ENCODE results near the gene ABHD16A. TPM values are rescaled to one million over a fixed set of nuclear protein-coding genes. Genes with fewer than 3 reads are reported as not detected.

The ABHD16A gene
- total RNA-seq, 1 donor from 2014 or later = 96.9 TPM

DNA sequence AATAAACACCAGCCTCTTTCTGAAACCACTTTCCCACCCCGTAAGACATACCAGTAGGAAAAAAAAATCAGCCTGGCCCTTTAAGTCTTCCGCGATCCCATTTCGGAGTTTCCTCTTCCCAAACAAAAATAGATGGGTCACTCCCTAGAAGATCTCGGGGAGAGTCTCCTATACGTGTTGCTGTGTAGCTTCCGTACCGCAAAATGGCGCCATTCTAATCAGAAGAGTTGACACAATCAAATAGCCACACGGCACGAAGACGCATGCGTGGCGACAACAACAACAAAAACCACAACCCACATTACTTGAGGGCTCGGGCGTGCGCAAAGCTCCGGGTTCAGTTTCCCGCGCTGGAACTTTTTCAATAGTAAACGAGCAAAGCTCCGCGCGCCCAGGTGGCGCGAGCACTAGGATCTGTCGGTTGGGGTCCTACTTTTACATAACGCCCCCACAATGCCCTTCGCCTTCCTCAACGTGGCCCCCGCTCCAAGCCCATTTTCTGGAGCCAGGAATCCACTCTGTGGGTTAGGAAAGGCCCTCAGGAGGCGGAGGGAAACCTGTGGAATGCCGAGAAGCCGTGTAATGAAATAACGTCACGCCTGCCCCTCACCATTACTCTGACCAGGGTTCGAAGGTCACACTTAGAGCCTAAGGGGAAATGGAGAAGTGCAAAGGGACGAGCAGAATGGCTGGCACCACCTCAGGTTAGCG lies 38.2 kb downstream of the ABHD16A start, which contains the start of gene GPANK1:
Gene GPANK1, minus strand, starts transcription at position 208 of the 711 bp plus-strand sequence. CDS start 519 bp downstream, outside the sequence.
- DNase-seq (ENCODE audit: low spot score, unreplicated experiment) = peak; percentile 44
- TF ChIP-seq CTCF (IDR thresholded peaks at IDR 0.05; ENCODE audit: unreplicated experiment) = peak; percentile 9
- H3K27ac Mint-ChIP-seq = peak within 1 kb of the TSS; percentile 97
- no peaks in the 10 kb centered on the region for H3K27me3 Mint-ChIP-seq
- H3K36me3 Mint-ChIP-seq (ENCODE audit: insufficient read depth) = peaks cover 13% of the 10 kb centered on the region
- H3K9me3 Mint-ChIP-seq (ENCODE audit: low read depth) = no peaks in the 10 kb centered on the region
- H3K4me3 Mint-ChIP-seq (ENCODE audit: low read depth) = peak within 1 kb of the TSS; percentile 84
- peaks cover 34% of the 10 kb centered on the region for H3K4me1 Mint-ChIP-seq (ENCODE audit: low read depth)

GRCh38 chr6:31663961-31664789 lies 38.9 kb downstream of the ABHD16A start:
- Mint-ChIP-seq H3K9me3 (ENCODE audit: low read depth) (no peaks in the 10 kb centered on the region), H3K27me3 (no peaks in the 10 kb centered on the region), H3K4me3 (ENCODE audit: low read depth) (peak overlapping the region; percentile 84), H3K27ac (peak overlapping the region; percentile 97), H3K36me3 (ENCODE audit: insufficient read depth) (peaks cover 13% of the 10 kb centered on the region), H3K4me1 (ENCODE audit: low read depth) (peaks cover 41% of the 10 kb centered on the region)
- no peak for DNase-seq (ENCODE audit: low spot score, unreplicated experiment)
- no peak for TF ChIP-seq CTCF (IDR thresholded peaks at IDR 0.05; ENCODE audit: unreplicated experiment)

DNA sequence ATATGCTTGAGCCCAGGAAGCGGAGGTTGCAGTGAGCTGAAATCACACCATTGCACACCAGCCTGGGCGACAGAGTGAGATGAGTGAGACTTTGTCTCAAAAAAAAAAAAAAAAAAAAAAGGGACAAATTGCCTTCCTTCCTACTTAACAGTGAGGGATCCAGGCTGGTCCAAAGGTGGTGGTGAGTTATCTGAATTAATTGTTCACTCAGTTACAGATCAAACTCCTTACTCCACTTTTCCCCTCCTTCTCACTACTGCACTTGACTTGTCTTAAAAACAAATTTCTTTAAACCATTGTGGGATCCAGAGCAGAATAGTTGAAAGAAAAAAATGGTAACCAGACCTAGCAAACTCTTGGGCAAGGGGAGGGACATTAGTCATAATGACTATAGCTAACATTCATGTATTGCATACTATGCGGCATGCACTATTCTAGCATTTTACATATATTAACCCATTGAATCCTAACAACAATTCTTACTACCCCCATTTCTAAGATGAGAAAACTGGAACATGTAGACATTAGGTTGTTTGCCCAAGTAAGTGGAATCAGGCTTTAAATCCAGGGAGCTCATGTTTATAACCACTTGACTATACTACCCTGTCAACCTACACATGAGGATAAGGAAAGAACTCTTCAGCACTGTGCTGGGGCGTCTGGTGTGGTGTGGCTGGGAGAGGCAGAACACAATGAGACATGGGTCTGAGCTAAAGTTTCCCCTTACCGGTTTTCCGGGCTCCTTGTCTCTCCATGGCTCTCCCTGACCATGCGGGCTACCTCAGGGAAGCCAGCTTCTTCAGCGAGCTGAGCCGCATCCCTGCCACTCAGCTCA lies 39.8 kb downstream of the ABHD16A start:
- no peaks in the 10 kb centered on the region for H3K9me3 Mint-ChIP-seq (ENCODE audit: low read depth)
- no peaks in the 10 kb centered on the region for H3K27me3 Mint-ChIP-seq
- peaks cover 48% of the 10 kb centered on the region for H3K4me1 Mint-ChIP-seq (ENCODE audit: low read depth)
- H3K36me3 Mint-ChIP-seq (ENCODE audit: insufficient read depth) = peaks cover 8% of the 10 kb centered on the region
- peak overlapping the region; percentile 84 for H3K4me3 Mint-ChIP-seq (ENCODE audit: low read depth)
- H3K27ac Mint-ChIP-seq = peak overlapping the region; percentile 97
- no peak for TF ChIP-seq CTCF (IDR thresholded peaks at IDR 0.05; ENCODE audit: unreplicated experiment)
- DNase-seq (ENCODE audit: low spot score, unreplicated experiment) = no peak

GRCh38 chr6:31662124-31662723 lies 40.9 kb downstream of the ABHD16A start:
- no peaks in the 10 kb centered on the region for H3K9me3 Mint-ChIP-seq (ENCODE audit: low read depth)
- H3K4me1 Mint-ChIP-seq (ENCODE audit: low read depth) = peaks cover 56% of the 10 kb centered on the region
- peak overlapping the region; percentile 37 for H3K4me3 Mint-ChIP-seq (ENCODE audit: low read depth)
- no peaks in the 10 kb centered on the region for H3K27me3 Mint-ChIP-seq
- H3K36me3 Mint-ChIP-seq (ENCODE audit: insufficient read depth) = peaks cover 6% of the 10 kb centered on the region
- no peak for TF ChIP-seq CTCF (IDR thresholded peaks at IDR 0.05; ENCODE audit: unreplicated experiment)
- DNase-seq (ENCODE audit: low spot score, unreplicated experiment) = no peak
- H3K27ac Mint-ChIP-seq = peak overlapping the region; percentile 86
